Measurements from ENCODE around the gene ERVFRD-1. TPM values are rescaled to one million over a fixed set of nuclear protein-coding genes. Genes with fewer than 3 reads are reported as not detected.

The ERVFRD-1 gene
- total and polyA plus RNA-seq, 2 of the 13 experiments (the other 11 are each of a cell fraction or from before 2014, with no cell fraction given): not detected

GRCh38 chr6:11092668-11093375 is 18.7 kb downstream of the ERVFRD-1 start:
- no peaks in the 10 kb centered on the region for H3K36me3 ChIP-seq (replicated peaks in 1 of 2; ENCODE audit: control insufficient read depth in 1 of 2, insufficient read depth in 2 of 2, low read length in 2 of 2)
- H3K9ac ChIP-seq (ENCODE audit: insufficient read depth, low read depth, low read length): peak overlapping the region; percentile 85
- H3K4me3 ChIP-seq (replicated peaks in 1 of 3; ENCODE audit: insufficient read depth in 1 of 3, low read depth in 2 of 3, low read length in 3 of 3): peak overlapping the region; percentile 93 to 99 (median 97)
- DNase-seq (ENCODE audit: low spot score) (no peak), ATAC-seq (peak; percentile 6), FAIRE-seq (no peak)
- peak overlapping the region; percentile 86 for H3K4me2 ChIP-seq (ENCODE audit: low read depth, low read length)
- BruUV-seq (replicated peaks): TSS peak; percentile 94
- no peaks in the 10 kb centered on the region; a peak in 1 of 5 replicates for H3K27me3 ChIP-seq (ENCODE audit: control insufficient read depth in 1 of 2, insufficient read depth in 2 of 2, low read length in 2 of 2)
- ChIA-PET POLR2A (interaction anchor here (0.7 to 1.4 kb wide), 14 partner anchors 10 to 478 kb away, joined by 3 to 13 read pairs (median 3); partner anchors contain the start of gene TMEM14C), CTCF (ENCODE audit: low intra/inter-chr PET ratio, low total read pairs) (interaction anchor here (0.9 kb wide), 1 partner anchor 403 kb away, joined by 4 read pairs; no protein-coding TSS in a partner anchor)
- peaks cover 35% of the 10 kb centered on the region for H3K79me2 ChIP-seq (ENCODE audit: insufficient read depth, low read length)
- in situ Hi-C loops (cut with HindIII; ENCODE audit: extremely low pct_ligation_motif_present, low pct_unique_long_range_greater_than_20kb) (no loop called here), intact Hi-C loops (cut with micrococcal nuclease; ENCODE audit: unreplicated experiment) (loop anchor here (1.0 to 5.0 kb wide), 4 partner anchors 49 to 482 kb away; partner anchors contain the start of gene TMEM170B)
- peaks cover 9% of the 10 kb centered on the region; the same call in 1 of the 2 replicates for H4K20me1 ChIP-seq (ENCODE audit: insufficient read depth, low read length)
- H2AFZ ChIP-seq (ENCODE audit: low read length): peak overlapping the region; percentile 81
- WGBS (ENCODE audit: low lambda C conversion rate): 2% methylated on average over 10 of the region's 10 CpGs
- peak overlapping the region; percentile 90 for H3K27ac ChIP-seq (ENCODE audit: extremely low read length, insufficient read depth, low read length)
- no peaks in the 10 kb centered on the region for H3K9me3 ChIP-seq (ENCODE audit: low read length)
- H3K4me1 ChIP-seq (ENCODE audit: insufficient read depth, low read length): peaks cover 46% of the 10 kb centered on the region
- TF ChIP-seq, protein P1, sequence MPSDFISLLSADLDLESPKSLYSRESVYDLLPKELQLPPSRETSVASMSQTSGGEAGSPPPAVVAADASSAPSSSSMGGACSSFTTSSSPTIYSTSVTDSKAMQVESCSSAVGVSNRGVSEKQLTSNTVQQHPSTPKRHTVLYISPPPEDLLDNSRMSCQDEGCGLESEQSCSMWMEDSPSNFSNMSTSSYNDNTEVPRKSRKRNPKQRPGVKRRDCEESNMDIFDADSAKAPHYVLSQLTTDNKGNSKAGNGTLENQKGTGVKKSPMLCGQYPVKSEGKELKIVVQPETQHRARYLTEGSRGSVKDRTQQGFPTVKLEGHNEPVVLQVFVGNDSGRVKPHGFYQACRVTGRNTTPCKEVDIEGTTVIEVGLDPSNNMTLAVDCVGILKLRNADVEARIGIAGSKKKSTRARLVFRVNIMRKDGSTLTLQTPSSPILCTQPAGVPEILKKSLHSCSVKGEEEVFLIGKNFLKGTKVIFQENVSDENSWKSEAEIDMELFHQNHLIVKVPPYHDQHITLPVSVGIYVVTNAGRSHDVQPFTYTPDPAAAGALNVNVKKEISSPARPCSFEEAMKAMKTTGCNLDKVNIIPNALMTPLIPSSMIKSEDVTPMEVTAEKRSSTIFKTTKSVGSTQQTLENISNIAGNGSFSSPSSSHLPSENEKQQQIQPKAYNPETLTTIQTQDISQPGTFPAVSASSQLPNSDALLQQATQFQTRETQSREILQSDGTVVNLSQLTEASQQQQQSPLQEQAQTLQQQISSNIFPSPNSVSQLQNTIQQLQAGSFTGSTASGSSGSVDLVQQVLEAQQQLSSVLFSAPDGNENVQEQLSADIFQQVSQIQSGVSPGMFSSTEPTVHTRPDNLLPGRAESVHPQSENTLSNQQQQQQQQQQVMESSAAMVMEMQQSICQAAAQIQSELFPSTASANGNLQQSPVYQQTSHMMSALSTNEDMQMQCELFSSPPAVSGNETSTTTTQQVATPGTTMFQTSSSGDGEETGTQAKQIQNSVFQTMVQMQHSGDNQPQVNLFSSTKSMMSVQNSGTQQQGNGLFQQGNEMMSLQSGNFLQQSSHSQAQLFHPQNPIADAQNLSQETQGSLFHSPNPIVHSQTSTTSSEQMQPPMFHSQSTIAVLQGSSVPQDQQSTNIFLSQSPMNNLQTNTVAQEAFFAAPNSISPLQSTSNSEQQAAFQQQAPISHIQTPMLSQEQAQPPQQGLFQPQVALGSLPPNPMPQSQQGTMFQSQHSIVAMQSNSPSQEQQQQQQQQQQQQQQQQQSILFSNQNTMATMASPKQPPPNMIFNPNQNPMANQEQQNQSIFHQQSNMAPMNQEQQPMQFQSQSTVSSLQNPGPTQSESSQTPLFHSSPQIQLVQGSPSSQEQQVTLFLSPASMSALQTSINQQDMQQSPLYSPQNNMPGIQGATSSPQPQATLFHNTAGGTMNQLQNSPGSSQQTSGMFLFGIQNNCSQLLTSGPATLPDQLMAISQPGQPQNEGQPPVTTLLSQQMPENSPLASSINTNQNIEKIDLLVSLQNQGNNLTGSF (CRISPR knock-in tag; IDR thresholded peaks at IDR 0.05): no peak
- TF ChIP-seq ZNF512B (CRISPR knock-in tag; IDR thresholded peaks at IDR 0.05; ENCODE audit: borderline replicate concordance): no peak
- no peak for TF ChIP-seq SP2 (CRISPR knock-in tag; IDR thresholded peaks at IDR 0.05)
- TF ChIP-seq ZNF138 (CRISPR knock-in tag; IDR thresholded peaks at IDR 0.05; ENCODE audit: low read depth): 0 out of 2 replicates have a peak, but pooled peaks have one; percentile 55
- TF ChIP-seq IKZF4 (CRISPR knock-in tag; IDR thresholded peaks at IDR 0.05; ENCODE audit: borderline replicate concordance, low read depth, not compliant biosample characterization): peak; percentile 2
- no peak for TF ChIP-seq ZNF264 (CRISPR knock-in tag; IDR thresholded peaks at IDR 0.05)
- TF ChIP-seq, protein P2, sequence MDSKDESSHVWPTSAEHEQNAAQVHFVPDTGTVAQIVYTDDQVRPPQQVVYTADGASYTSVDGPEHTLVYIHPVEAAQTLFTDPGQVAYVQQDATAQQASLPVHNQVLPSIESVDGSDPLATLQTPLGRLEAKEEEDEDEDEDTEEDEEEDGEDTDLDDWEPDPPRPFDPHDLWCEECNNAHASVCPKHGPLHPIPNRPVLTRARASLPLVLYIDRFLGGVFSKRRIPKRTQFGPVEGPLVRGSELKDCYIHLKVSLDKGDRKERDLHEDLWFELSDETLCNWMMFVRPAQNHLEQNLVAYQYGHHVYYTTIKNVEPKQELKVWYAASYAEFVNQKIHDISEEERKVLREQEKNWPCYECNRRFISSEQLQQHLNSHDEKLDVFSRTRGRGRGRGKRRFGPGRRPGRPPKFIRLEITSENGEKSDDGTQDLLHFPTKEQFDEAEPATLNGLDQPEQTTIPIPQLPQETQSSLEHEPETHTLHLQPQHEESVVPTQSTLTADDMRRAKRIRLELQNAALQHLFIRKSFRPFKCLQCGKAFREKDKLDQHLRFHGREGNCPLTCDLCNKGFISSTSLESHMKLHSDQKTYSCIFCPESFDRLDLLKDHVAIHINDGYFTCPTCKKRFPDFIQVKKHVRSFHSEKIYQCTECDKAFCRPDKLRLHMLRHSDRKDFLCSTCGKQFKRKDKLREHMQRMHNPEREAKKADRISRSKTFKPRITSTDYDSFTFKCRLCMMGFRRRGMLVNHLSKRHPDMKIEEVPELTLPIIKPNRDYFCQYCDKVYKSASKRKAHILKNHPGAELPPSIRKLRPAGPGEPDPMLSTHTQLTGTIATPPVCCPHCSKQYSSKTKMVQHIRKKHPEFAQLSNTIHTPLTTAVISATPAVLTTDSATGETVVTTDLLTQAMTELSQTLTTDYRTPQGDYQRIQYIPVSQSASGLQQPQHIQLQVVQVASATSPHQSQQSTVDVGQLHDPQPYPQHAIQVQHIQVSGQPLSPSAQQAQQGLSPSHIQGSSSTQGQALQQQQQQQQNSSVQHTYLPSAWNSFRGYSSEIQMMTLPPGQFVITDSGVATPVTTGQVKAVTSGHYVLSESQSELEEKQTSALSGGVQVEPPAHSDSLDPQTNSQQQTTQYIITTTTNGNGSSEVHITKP (CRISPR knock-in tag; IDR thresholded peaks at IDR 0.05; ENCODE audit: low read depth): no peak
- TF ChIP-seq ELF1 (CRISPR knock-in tag; IDR thresholded peaks at IDR 0.05): no peak
- no peak for TF ChIP-seq SALL2 (CRISPR knock-in tag; IDR thresholded peaks at IDR 0.05)
- no peak for TF ChIP-seq PCBP1 (IDR thresholded peaks at IDR 0.05; ENCODE audit: borderline replicate concordance, low read depth, low read length)

Measured in HepG2 (cell line).